ENCODE measurements around the gene PSRC1. TPM values are rescaled to one million over a fixed set of nuclear protein-coding genes. Genes with fewer than 3 reads are reported as not detected.

The PSRC1 gene
- total and polyA plus RNA-seq, 2 experiments from 2014 or later, result 10.1 to 13.7 TPM

- H3K27ac ChIP-seq, result no peak overlapping the region
- DNase-seq (ENCODE audit: low spot score), result no peak
- no peak overlapping the region for H2AFZ ChIP-seq
- H3K4me1 ChIP-seq (ENCODE audit: insufficient read depth), result peaks cover 10% of the 10 kb centered on the region
- no peaks in the 10 kb centered on the region for H3K9me2 ChIP-seq (replicated peaks; ENCODE audit: insufficient read depth)
- peaks cover 14% of the 10 kb centered on the region for H3K79me2 ChIP-seq
- no peak overlapping the region for H3K4me3 ChIP-seq
- no peak overlapping the region for H3K4me2 ChIP-seq
- H3K9me3 ChIP-seq (ENCODE audit: low read depth), result no peaks in the 10 kb centered on the region
- TF ChIP-seq EZH2 (IDR thresholded peaks at IDR 0.05; ENCODE audit: borderline replicate concordance) (no peak), CTCF (IDR thresholded peaks at IDR 0.05; ENCODE audit: poor library complexity) (no peak), EZH2phosphoT487 (IDR thresholded peaks at IDR 0.05; ENCODE audit: low read depth, severe bottlenecking, unreplicated experiment) (no peak)
- H3K27me3 ChIP-seq, result no peaks in the 10 kb centered on the region
- H4K20me1 ChIP-seq (ENCODE audit: insufficient read depth, poor library complexity, severe bottlenecking), result no peaks in the 10 kb centered on the region
- WGBS (ENCODE audit: low lambda C conversion rate, missing lambda C conversion rate), result 97% methylated on average over 12 of the region's 12 CpGs
- no peaks in the 10 kb centered on the region for H3K36me3 ChIP-seq (replicated peaks; ENCODE audit: insufficient read depth, low read depth)
Observed at GRCh38 chr1:109280862-109281261, 2.1 kb downstream of the PSRC1 start.

DNA sequence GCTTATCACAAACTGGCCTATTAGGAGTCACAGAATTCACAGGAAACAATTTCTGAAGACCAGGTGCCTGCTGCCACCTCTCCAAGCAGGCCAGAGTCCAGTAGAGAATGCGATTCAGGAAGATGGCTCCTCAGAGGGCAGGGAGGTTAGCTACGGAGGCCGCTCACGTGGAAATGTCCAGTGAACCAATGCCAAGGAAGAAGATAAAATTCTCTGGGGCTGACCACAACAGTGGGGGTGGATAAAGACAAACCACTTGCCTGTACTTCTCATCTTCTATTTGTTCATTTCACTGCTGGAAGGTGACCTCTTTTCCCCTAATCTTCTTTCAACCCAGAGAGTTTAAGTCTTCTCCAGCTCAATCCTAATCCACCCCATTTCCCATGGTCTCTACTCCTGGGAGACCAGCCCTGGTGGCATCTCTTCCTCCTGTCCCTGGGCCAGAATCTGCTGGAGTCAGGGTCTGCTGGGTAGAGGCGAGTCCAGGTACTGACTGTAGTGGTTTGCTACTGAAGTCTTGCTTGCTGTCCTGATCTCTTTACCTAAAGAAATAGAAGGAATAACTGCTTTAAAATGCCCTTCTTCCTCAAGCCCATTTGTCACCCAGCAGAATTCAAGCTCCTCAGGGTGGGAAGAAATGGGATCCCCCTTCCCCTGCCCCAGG is 3.2 kb downstream of the PSRC1 start:
- no peaks in the 10 kb centered on the region for H3K36me3 ChIP-seq (replicated peaks; ENCODE audit: insufficient read depth, low read depth)
- H3K4me2 ChIP-seq, result no peak overlapping the region
- WGBS (ENCODE audit: low lambda C conversion rate, missing lambda C conversion rate), result 97% methylated on average over 5 of the region's 5 CpGs
- no peak overlapping the region for H2AFZ ChIP-seq
- H3K9me2 ChIP-seq (replicated peaks; ENCODE audit: insufficient read depth), result no peaks in the 10 kb centered on the region
- no peak overlapping the region for H3K27ac ChIP-seq
- no peaks in the 10 kb centered on the region for H4K20me1 ChIP-seq (ENCODE audit: insufficient read depth, poor library complexity, severe bottlenecking)
- peaks cover 14% of the 10 kb centered on the region for H3K79me2 ChIP-seq
- peaks cover 21% of the 10 kb centered on the region for H3K4me1 ChIP-seq (ENCODE audit: insufficient read depth)
- no peak overlapping the region for H3K4me3 ChIP-seq
- H3K27me3 ChIP-seq, result no peaks in the 10 kb centered on the region
- H3K9me3 ChIP-seq (ENCODE audit: low read depth), result no peaks in the 10 kb centered on the region
- TF ChIP-seq EZH2phosphoT487 (IDR thresholded peaks at IDR 0.05; ENCODE audit: low read depth, severe bottlenecking, unreplicated experiment) (no peak), CTCF (IDR thresholded peaks at IDR 0.05; ENCODE audit: poor library complexity) (no peak), EZH2 (IDR thresholded peaks at IDR 0.05; ENCODE audit: borderline replicate concordance) (no peak)
- no peak for DNase-seq (ENCODE audit: low spot score)

DNA sequence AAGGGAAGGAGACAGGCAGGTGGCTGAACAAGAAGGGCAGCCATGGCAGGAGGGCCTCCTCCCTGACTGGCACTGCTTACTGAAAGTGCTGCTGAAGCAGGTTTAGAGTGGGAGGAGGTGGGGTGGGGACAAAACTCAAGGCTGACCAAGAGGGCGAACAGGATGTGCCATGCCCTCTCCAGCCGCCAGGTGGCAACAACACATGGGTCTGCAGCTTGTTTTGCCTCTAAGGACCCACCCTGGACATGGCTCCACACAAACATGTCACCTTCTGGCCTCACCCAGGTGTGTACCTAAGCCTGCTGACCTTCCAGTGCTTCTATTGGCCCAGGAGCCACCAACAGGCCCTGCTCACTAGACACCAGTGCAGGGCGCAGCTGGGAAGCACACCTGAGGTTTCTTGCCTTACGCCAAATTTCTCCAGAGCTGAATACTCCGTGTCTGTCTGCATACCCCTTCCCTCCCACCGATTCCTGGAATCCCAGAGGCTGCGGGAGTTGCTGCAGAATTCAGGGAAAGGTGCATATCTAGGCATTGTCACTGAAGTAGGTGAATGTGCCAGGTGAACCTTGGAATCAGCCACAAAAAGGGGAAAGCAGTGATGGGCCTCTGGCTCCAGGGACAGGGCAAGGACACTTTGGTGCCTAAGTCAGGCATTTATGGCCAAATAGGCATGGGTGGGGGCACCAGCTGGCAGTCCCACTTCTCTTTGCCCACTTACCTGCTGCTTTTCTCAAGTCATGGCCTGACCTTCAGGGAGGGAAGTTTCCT is 5.3 kb downstream of the PSRC1 start:
- no peaks in the 10 kb centered on the region for H3K9me2 ChIP-seq (replicated peaks; ENCODE audit: insufficient read depth)
- H3K27ac ChIP-seq, result peak overlapping the region; percentile 80
- H3K27me3 ChIP-seq, result no peaks in the 10 kb centered on the region
- H4K20me1 ChIP-seq (ENCODE audit: insufficient read depth, poor library complexity, severe bottlenecking), result no peaks in the 10 kb centered on the region
- H3K36me3 ChIP-seq (replicated peaks; ENCODE audit: insufficient read depth, low read depth), result no peaks in the 10 kb centered on the region
- peaks cover 14% of the 10 kb centered on the region for H3K79me2 ChIP-seq
- WGBS (ENCODE audit: low lambda C conversion rate, missing lambda C conversion rate), result 65% methylated on average over 7 of the region's 7 CpGs
- DNase-seq (ENCODE audit: low spot score), result peak; percentile 81
- TF ChIP-seq CTCF (IDR thresholded peaks at IDR 0.05; ENCODE audit: poor library complexity), result peak; percentile 70
- TF ChIP-seq EZH2phosphoT487 (IDR thresholded peaks at IDR 0.05; ENCODE audit: low read depth, severe bottlenecking, unreplicated experiment), result no peak
- peaks cover 34% of the 10 kb centered on the region for H3K4me1 ChIP-seq (ENCODE audit: insufficient read depth)
- no peaks in the 10 kb centered on the region for H3K9me3 ChIP-seq (ENCODE audit: low read depth)
- H3K4me2 ChIP-seq, result no peak overlapping the region
- H3K4me3 ChIP-seq, result no peak overlapping the region
- peak overlapping the region; percentile 10 for H2AFZ ChIP-seq
